ENCODE data around the gene KCNQ1OT1.

KCNQ1OT1 gene

DNA sequence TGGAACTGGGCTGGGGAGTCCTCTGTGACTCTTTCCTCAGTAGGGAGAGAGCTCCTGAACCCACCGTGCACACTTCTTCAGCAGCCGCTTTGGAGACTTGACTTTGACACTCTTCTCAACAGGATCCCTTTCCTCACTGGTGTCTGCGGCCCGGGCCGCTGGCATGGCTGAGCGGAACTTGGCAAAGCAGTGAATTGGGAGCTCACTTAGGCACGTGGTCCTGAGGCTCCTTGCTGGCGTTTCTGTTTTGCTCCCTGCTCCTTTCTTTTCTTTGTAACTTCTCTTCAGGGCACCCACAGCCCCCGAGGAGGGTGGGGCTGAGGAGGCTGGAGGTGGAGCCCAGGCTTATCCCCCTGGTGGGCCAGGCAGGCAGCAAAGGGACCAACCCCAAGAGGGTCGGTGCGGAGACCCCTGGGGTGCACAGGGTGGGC, 8.4 kb upstream of the KCNQ1OT1 start:
- DNase-seq (ENCODE audit: low read depth), result no peak
- in situ Hi-C loops (cut with HindIII; ENCODE audit: low sequenced_read_pairs), result no loop called here
- H3K4me3 ChIP-seq (ENCODE audit: low read depth, low read length), result no peak overlapping the region
- TF ChIP-seq CTCF (IDR thresholded peaks at IDR 0.05; ENCODE audit: low read depth, low read length, missing control alignments), result no peak

- no peak for DNase-seq (ENCODE audit: low read depth)
- in situ Hi-C loops (cut with HindIII; ENCODE audit: low sequenced_read_pairs), result no loop called here
- H3K4me3 ChIP-seq (ENCODE audit: low read depth, low read length), result no peak overlapping the region
- TF ChIP-seq CTCF (IDR thresholded peaks at IDR 0.05; ENCODE audit: low read depth, low read length, missing control alignments), result no peak
These were observed 7.9 kb upstream of the KCNQ1OT1 start for GRCh38 chr11:2707736-2708135.

DNA sequence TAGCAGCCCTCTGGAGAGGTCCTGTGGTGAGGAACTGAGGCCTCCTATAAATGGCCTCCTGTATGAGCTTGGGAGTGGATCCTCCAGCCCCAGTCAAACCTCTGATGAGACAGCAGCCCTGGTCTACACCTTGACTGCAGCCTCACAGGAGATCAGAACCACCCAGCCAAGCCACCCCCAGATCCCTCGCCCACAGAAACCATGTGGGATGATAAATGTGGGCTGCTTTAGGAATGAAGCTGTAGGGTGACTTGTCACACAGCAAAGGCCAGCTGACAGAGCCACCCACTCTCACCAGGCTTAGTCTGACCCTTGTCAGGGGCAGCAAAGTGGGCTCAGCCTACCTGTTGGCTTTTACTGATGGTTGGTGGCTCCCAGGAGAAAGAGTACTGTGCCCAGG, 6.5 kb upstream of the KCNQ1OT1 start:
- in situ Hi-C loops (cut with HindIII; ENCODE audit: low sequenced_read_pairs), result no loop called here
- H3K4me3 ChIP-seq (ENCODE audit: low read depth, low read length), result no peak overlapping the region
- no peak for TF ChIP-seq CTCF (IDR thresholded peaks at IDR 0.05; ENCODE audit: low read depth, low read length, missing control alignments)
- no peak for DNase-seq (ENCODE audit: low read depth)

DNA sequence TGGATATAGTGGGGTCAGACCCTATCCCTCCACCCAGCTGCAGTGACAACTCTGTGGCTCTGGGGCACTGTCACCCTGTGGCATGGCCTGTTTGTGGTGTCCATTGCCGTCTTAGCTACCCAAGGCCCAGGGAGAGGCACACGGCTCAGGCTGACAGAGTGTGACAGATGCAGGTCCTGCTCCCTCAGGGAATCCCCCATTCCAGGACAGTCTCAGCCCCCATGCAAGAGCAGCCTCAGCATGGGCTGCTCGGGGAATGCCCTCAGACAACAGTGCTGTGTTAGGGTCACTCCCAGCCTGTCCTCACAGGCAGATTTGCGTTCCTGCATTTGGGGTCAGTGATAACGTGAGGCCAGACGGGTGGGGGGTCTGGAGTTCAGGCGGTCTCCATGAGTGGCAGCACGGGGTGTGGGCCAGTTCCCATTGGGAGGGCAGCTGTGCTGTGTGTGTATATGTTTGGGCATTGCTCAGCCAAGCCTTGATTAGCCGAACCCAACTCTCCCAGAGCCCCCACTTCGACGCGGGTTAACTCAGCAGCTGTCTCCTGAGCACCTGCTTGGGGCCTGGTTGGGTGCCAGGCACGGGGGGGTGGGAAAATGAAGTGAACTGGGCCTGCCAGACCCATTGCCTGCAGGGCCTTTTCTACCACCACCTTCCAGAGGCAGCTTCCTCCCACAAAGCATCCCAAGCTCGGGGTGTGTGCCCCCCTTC, 5.3 kb upstream of the KCNQ1OT1 start:
- H3K4me3 ChIP-seq (ENCODE audit: low read depth, low read length), result no peak overlapping the region
- TF ChIP-seq CTCF (IDR thresholded peaks at IDR 0.05; ENCODE audit: low read depth, low read length, missing control alignments), result no peak
- in situ Hi-C loops (cut with HindIII; ENCODE audit: low sequenced_read_pairs), result no loop called here
- DNase-seq (ENCODE audit: low read depth), result no peak

DNA sequence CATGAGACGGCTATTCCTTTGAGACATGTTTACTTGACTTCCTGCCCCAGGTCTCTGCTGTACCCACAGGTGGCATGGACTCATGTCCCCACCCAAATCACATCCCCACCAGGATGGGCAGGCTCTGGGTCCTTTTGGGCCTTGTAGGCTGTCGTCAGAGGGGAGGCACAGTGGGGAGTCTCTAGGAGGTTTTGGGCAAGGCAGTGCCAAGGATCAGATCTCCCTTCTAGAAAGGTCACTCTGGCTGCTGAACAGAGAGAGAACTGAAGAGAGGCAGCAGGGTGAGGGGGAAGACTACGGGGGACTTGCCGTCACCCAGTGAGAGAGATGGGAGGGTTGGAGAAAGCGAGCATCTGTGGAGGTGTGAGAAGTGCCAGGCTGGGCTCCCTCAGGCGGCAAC, 4.6 kb upstream of the KCNQ1OT1 start:
- in situ Hi-C loops (cut with HindIII; ENCODE audit: low sequenced_read_pairs), result no loop called here
- DNase-seq (ENCODE audit: low read depth), result no peak
- no peak for TF ChIP-seq CTCF (IDR thresholded peaks at IDR 0.05; ENCODE audit: low read depth, low read length, missing control alignments)
- no peak overlapping the region for H3K4me3 ChIP-seq (ENCODE audit: low read depth, low read length)

DNA sequence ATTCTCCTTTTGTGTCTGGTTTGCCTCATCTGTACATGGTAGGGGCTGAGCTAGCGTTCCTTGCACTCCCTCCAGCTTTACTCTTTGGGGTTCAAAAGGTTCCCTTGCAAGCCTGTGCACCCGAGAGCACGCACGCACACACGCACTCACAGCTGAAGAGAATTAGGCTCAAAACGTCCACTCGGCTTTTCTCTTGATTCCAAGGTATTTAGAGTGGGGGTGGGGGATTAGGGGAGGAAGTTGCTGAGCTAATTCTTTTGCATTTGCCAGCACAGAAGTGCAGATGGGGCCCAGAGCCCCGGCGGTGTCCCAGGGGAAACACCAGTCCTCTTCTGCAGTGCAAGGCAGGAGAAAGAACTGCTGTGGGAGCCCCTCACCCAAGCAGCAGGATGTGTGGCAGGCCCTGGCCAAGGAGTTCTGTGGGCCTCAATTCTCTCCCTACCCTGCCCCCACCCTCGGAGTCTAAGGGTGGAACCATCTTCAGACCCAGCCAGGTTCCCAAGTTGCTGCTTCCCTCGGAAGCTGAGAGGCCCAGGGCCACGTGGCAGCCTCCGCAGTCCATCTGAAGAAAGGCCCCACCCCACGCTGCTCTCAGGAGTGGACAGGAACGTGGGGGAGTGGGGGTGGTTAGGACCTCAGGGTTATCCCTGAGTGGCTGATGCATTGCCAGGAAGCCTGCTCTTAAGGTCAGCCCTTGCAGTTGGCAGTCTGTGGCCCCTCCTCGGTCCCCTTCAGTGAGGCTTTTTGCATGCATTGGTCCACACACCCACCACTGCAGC, 3.8 kb upstream of the KCNQ1OT1 start:
- in situ Hi-C loops (cut with HindIII; ENCODE audit: low sequenced_read_pairs), result no loop called here
- no peak for DNase-seq (ENCODE audit: low read depth)
- TF ChIP-seq CTCF (IDR thresholded peaks at IDR 0.05; ENCODE audit: low read depth, low read length, missing control alignments), result no peak
- H3K4me3 ChIP-seq (ENCODE audit: low read depth, low read length), result no peak overlapping the region
